ENCODE data around the gene CDH8.

Gene CDH8

GRCh38 chr16:61617219-61617783 is 418.9 kb downstream of the CDH8 start:
- DNase-seq (ENCODE audit: low read depth): no peak

- DNase-seq (ENCODE audit: low read depth): no peak
Observed at GRCh38 chr16:61616088-61616487, 420.1 kb downstream of the CDH8 start.

- DNase-seq (ENCODE audit: low read depth): no peak
Observed at GRCh38 chr16:61611847-61612491, 424.3 kb downstream of the CDH8 start.

- no peak for DNase-seq (ENCODE audit: low read depth)
Observed at GRCh38 chr16:61606581-61606980, 429.7 kb downstream of the CDH8 start.

Measured in iris pigment epithelial cell (primary cell).